Endothelial cell of umbilical vein (primary cell): Measurements from ENCODE around the gene SCRN1. TPM values are rescaled to one million over a fixed set of nuclear protein-coding genes. Genes with fewer than 3 reads are reported as not detected.

ENCODE experiments used
- BruUV-seq: library from RNA; stranded (reverse); fragments of 400-500 nt; replicated peaks from 2 replicates; lab custom pipeline; 2021; lab: Mats Ljungman, UMichigan
- CTCF ChIA-PET: fragments of 300-600, 350-600 bp; sonication (Branson Sonifier 250); formaldehyde crosslinking; loops from one replicate; lab custom pipeline; 2021; ENCODE audit warnings: antibody characterized with exemption, inconsistent platforms; lab: Charles Lee
- POLR2A ChIA-PET: fragments of 300-600, 350-600 bp; sonication (Branson Sonifier 250); formaldehyde crosslinking; loops from one replicate; lab custom pipeline; 2021; ENCODE audit warnings: antibody characterized with exemption, inconsistent platforms; lab: Charles Lee
- DNase-seq: peaks from one replicate; pipeline ENCODE4 v3.0.0-alpha.2; 2011; ENCODE audit warnings: low read depth, low spot score
- FAIRE-seq: peaks from 2 replicates; lab custom pipeline; 2011; peaks lifted over from hg19 to GRCh38; lab: Jason Lieb, UNC
- H2AFZ ChIP-seq: 2 replicates; pipeline ENCODE4 v1.6.0; 2012; ENCODE audit warnings: low read depth, low read length, control low read depth, inconsistent platforms
- H3K27ac ChIP-seq: 2 replicates; pipeline ENCODE4 v1.5.1; 2011; ENCODE audit warnings: low read depth, mild to moderate bottlenecking, control low read depth, low read length, moderate library complexity; ENCODE audit not compliant: insufficient read depth
- H3K27me3 ChIP-seq, 2 experiments: 2 replicates each; pipeline versions ENCODE4 v1.6.0 to v1.6.1; 2011; ENCODE audit warnings: low read length in 2 of 2, mixed read lengths in 1 of 2; ENCODE audit not compliant: control insufficient read depth in 2 of 2, insufficient read depth in 2 of 2
- H3K36me3 ChIP-seq, 2 experiments: 2 replicates in 1 of 2; 3 replicates in 1 of 2; pipeline ENCODE4 v1.5.1; 2011; ENCODE audit warnings: low read length in 2 of 2, mild to moderate bottlenecking in 1 of 2, moderate library complexity in 1 of 2; ENCODE audit not compliant: control insufficient read depth in 2 of 2, insufficient read depth in 2 of 2; ENCODE audit errors: extremely low read depth in 1 of 2
- H3K4me1 ChIP-seq: 3 replicates; pipeline ENCODE4 v1.5.1; 2011; ENCODE audit warnings: mild to moderate bottlenecking, low read length; ENCODE audit not compliant: control insufficient read depth, insufficient read depth; ENCODE audit errors: extremely low read depth
- H3K4me2 ChIP-seq: 2 replicates; pipeline ENCODE4 v1.6.1; 2011; ENCODE audit warnings: low read length, control low read depth, mixed read lengths; ENCODE audit not compliant: insufficient read depth
- H3K4me3 ChIP-seq, 3 experiments: fragments of 200-600 bp in 1 of 3; sonication (generic), shearing (Covaris generic) in 1 of 3; replicated peaks in 1 of 3; 2 replicates each; pipeline ENCODE4 v1.5.1; 2011 to 2016; ENCODE audit warnings: control low read depth in 3 of 3, low read length in 3 of 3, mild to moderate bottlenecking in 2 of 3, inconsistent platforms in 1 of 3, low read depth in 1 of 3, moderate library complexity in 1 of 3; ENCODE audit not compliant: insufficient read depth in 1 of 3
- H3K79me2 ChIP-seq: 2 replicates; pipeline ENCODE4 v1.6.0; 2012; ENCODE audit warnings: low read length, inconsistent platforms; ENCODE audit not compliant: control insufficient read depth, insufficient read depth
- H3K9ac ChIP-seq: replicated peaks from 2 replicates; pipeline ENCODE3; 2011; ENCODE audit warnings: low read length, control low read depth; ENCODE audit not compliant: insufficient read depth; ENCODE audit errors: extremely low read depth
- H3K9me1 ChIP-seq: replicated peaks from 3 replicates; pipeline ENCODE4 v1.6.0; 2011; ENCODE audit warnings: mild to moderate bottlenecking, low read length; ENCODE audit not compliant: control insufficient read depth, insufficient read depth; ENCODE audit errors: extremely low read depth
- H3K9me3 ChIP-seq: replicated peaks from 2 replicates; pipeline ENCODE4 v1.5.1; 2012; ENCODE audit warnings: low read length, inconsistent platforms; ENCODE audit not compliant: control insufficient read depth, insufficient read depth
- H4K20me1 ChIP-seq: replicated peaks from 2 replicates; pipeline ENCODE3; 2011; ENCODE audit warnings: mild to moderate bottlenecking, low read length; ENCODE audit not compliant: control insufficient read depth, insufficient read depth; ENCODE audit errors: extremely low read depth
- EZH2 ChIP-seq: IDR thresholded peaks from 2 replicates; pipeline ENCODE4 v1.6.1; 2012; ENCODE audit warnings: borderline replicate concordance, low read depth, mild to moderate bottlenecking, moderate library complexity, low read length, inconsistent platforms; ENCODE audit not compliant: severe bottlenecking
- FOS ChIP-seq: IDR thresholded peaks from 2 replicates; pipeline ENCODE4 v1.6.1; 2011; ENCODE audit warnings: mild to moderate bottlenecking, low read length, moderate library complexity, borderline replicate concordance; ENCODE audit not compliant: insufficient read depth
- GATA2 ChIP-seq: IDR thresholded peaks from 2 replicates; pipeline ENCODE4 v1.7.0; 2011; ENCODE audit warnings: low read depth, mild to moderate bottlenecking, moderate library complexity, mixed read lengths, low read length; ENCODE audit not compliant: insufficient read length, insufficient read depth
- JUN ChIP-seq: IDR thresholded peaks from 2 replicates; pipeline ENCODE4 v1.6.1; 2011; ENCODE audit warnings: borderline replicate concordance, low read depth; ENCODE audit not compliant: insufficient read length, insufficient read depth
- MYC ChIP-seq: IDR thresholded peaks from one replicate; pipeline ENCODE4 v1.6.1; 2011; ENCODE audit warnings: mild to moderate bottlenecking, low read depth, low read length
- POLR2A ChIP-seq: IDR thresholded peaks from 2 replicates; pipeline ENCODE4 v1.6.1; 2012; ENCODE audit warnings: low read depth, mild to moderate bottlenecking, control low read depth, low read length
- POLR2AphosphoS5 ChIP-seq: IDR thresholded peaks from 2 replicates; pipeline ENCODE4 v1.6.1; 2012; ENCODE audit warnings: low read depth, mild to moderate bottlenecking, control low read depth, low read length, moderate library complexity; ENCODE audit not compliant: insufficient read depth
- dilution Hi-C: fragments of 300-500 bp; cut with MboI; formaldehyde crosslinking; loops from one replicate; pipeline ENCODE4 v1.15.0; 2019; ENCODE audit warnings: low sequenced_read_pairs; ENCODE audit not compliant: extremely low pct_ligation_motif_present
- intact Hi-C: fragments of 100-400 bp; cut with micrococcal nuclease; formaldehyde crosslinking; loops from one replicate; pipeline ENCODE4 v1.10.0; 2022
- polyA plus RNA-seq, 4 experiments: library from polyadenylated mRNA; depleted of rRNA in 3 of 4; stranded (reverse) in 3 of 4; unstranded in 1 of 4; fragments of >200 nt; gene quantifications; 2 replicates each; pipeline versions ENCODE4 v1.2.1 to v1.2.3, GENCODE V29; 2011 to 2012; ENCODE audit warnings: missing spikeins in 1 of 4
- total RNA-seq: library from RNA; stranded (reverse); gene quantifications from 2 replicates; pipeline ENCODE4 v1.2.3, GENCODE V29; 2021
- TF ChIP-seq, protein P1 (sequence below): IDR thresholded peaks from 2 replicates; pipeline ENCODE4 v1.6.1; 2011; ENCODE audit not compliant: insufficient read depth, insufficient read length
- TF ChIP-seq, protein P2 (sequence below), 2 donors: IDR thresholded peaks; 1 replicate in 1 of 2; 2 replicates in 1 of 2; pipeline ENCODE4 v1.5.1; 2011; ENCODE audit warnings: low read length in 2 of 2, mild to moderate bottlenecking in 2 of 2, moderate library complexity in 2 of 2, control low read depth in 1 of 2, inconsistent platforms in 1 of 2, low read depth in 1 of 2; ENCODE audit not compliant: insufficient read depth in 1 of 2; ENCODE audit errors: extremely low read depth in 1 of 2

SCRN1 gene
- total and polyA plus RNA-seq, 2 donors (not counting 3 experiments of a cell fraction or from before 2014, with no cell fraction given), result 57.0 to 127 TPM

DNA sequence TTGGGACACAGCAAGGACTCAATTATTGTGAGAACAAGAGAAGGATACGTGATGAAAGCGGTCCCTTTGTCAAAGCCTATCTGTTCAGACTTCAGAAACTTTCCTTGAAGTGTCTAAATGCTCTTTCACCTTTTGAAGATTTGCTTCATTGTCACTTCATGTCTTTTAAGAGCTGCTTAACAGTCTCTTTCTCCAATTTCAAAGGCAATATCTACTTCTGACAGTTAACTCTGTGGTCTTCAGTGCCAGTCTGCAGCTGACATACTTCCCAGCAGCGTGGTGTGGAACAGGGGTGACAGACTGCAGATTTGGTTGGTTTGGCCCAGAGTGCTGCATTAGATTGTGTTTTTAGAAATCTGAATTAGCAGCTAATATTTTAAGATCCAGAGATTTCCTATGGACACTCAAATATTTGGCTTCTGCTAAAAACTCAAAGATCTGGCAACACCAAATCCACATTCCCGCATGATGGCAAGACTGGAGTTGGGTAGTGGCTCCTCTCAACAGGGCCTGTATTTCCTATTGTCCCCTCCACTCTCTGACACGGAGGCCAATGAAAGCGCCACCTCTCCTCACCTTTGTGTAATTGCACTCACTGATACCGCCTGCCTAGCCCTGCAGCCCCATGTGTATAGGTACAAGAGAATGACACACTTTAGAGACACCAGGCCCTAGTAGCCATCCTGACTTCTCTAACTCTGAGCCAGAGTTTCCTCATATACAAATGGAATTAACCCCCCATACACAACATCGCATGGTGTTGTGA lies 11.5 kb downstream of the SCRN1 start:
- dilution Hi-C loops, result no loop called here
- CTCF ChIA-PET, result interaction anchor here (1.2 to 2.6 kb wide), 4 partner anchors 10 to 84 kb away, joined by 3 to 7 read pairs (median 4); no protein-coding TSS in a partner anchor

More for the DNA sequence above, 11.5 kb downstream of the SCRN1 start:
- peaks cover 16% of the 10 kb centered on the region for H4K20me1 ChIP-seq
- H3K9ac ChIP-seq, result no peak overlapping the region
- H3K4me1 ChIP-seq, result no peaks in the 10 kb centered on the region
- H3K27ac ChIP-seq, result no peak overlapping the region
- DNase-seq (no peak), FAIRE-seq (no peak)
- no peak for TF ChIP-seq POLR2A
- no peak for TF ChIP-seq MYC
- no peak for TF ChIP-seq JUN
- no peak for TF ChIP-seq EZH2
- TF ChIP-seq GATA2, result no peak
- TF ChIP-seq, protein P1, sequence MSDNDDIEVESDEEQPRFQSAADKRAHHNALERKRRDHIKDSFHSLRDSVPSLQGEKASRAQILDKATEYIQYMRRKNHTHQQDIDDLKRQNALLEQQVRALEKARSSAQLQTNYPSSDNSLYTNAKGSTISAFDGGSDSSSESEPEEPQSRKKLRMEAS, result no peak
- TF ChIP-seq, protein P2, sequence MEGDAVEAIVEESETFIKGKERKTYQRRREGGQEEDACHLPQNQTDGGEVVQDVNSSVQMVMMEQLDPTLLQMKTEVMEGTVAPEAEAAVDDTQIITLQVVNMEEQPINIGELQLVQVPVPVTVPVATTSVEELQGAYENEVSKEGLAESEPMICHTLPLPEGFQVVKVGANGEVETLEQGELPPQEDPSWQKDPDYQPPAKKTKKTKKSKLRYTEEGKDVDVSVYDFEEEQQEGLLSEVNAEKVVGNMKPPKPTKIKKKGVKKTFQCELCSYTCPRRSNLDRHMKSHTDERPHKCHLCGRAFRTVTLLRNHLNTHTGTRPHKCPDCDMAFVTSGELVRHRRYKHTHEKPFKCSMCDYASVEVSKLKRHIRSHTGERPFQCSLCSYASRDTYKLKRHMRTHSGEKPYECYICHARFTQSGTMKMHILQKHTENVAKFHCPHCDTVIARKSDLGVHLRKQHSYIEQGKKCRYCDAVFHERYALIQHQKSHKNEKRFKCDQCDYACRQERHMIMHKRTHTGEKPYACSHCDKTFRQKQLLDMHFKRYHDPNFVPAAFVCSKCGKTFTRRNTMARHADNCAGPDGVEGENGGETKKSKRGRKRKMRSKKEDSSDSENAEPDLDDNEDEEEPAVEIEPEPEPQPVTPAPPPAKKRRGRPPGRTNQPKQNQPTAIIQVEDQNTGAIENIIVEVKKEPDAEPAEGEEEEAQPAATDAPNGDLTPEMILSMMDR (IDR thresholded peaks at IDR 0.05; ENCODE audit: extremely low read depth in 1 of 2, insufficient read depth in 1 of 2, low read depth in 1 of 2, low read length in 2 of 2), result no peak
- TF ChIP-seq POLR2AphosphoS5, result no peak
- TF ChIP-seq FOS, result no peak
- H3K27me3 ChIP-seq, result no peaks in the 10 kb centered on the region
- intact Hi-C loops, result no loop called here
- H3K36me3 ChIP-seq, result peaks cover 0 to 2% of the 10 kb centered on the region in 2 experiments
- H3K9me3 ChIP-seq, result no peaks in the 10 kb centered on the region
- POLR2A ChIA-PET, result no interaction called here
- no peaks in the 10 kb centered on the region for H3K9me1 ChIP-seq
- peaks cover 66% of the 10 kb centered on the region for H3K79me2 ChIP-seq
- no peak overlapping the region for H3K4me3 ChIP-seq
- H2AFZ ChIP-seq, result no peak overlapping the region
- no peak overlapping the region for H3K4me2 ChIP-seq
- no TSS peak for BruUV-seq
